Left lung (tissue), 10 donors: ENCODE results near the gene UGT1A7. TPM values are rescaled to one million over a fixed set of nuclear protein-coding genes. Genes with fewer than 3 reads are reported as not detected.

Source experiments
- ATAC-seq: fragments of 200-7000 bp; cut with Tn5 transposase; one replicate; pipeline ENCODE4 v1.9.1; 2020; ENCODE audit warnings: moderate library complexity
- DNase-seq, 4 donors: peaks; one replicate each; pipeline ENCODE4 v3.0.0-alpha.2; 2013 to 2020
- H3K27ac ChIP-seq, 2 donors: fragments of 200-600 bp; sonication (generic) in 1 of 2; one replicate each; pipeline versions ENCODE4 v1.5.0 to v1.8.0; 2020 to 2021
- H3K27me3 ChIP-seq, 2 donors: fragments of 200-600 bp; sonication (generic) in 1 of 2; one replicate each; pipeline versions ENCODE4 v1.5.0 to v1.8.0; 2020 to 2021
- H3K36me3 ChIP-seq, 2 donors: fragments of 200-600 bp; sonication (generic) in 1 of 2; one replicate each; pipeline versions ENCODE4 v1.5.0 to v1.8.0; 2020 to 2021
- H3K4me1 ChIP-seq, 2 donors: fragments of 200-600 bp; one replicate each; pipeline ENCODE4 v1.8.0; 2021
- H3K4me3 ChIP-seq, 2 donors: fragments of 200-600 bp; sonication (generic) in 1 of 2; one replicate each; pipeline versions ENCODE4 v1.5.0 to v1.8.0; 2020 to 2021; ENCODE audit warnings: mild to moderate bottlenecking in 1 of 2
- H3K9me3 ChIP-seq, 2 donors: fragments of 200-600 bp; sonication (generic) in 1 of 2; one replicate each; pipeline versions ENCODE4 v1.5.0 to v1.8.0; 2020 to 2021
- CTCF ChIP-seq, 2 donors: fragments of 200-600 bp; sonication (generic) in 1 of 2; IDR thresholded peaks; one replicate each; pipeline versions ENCODE4 v1.5.0 to v1.8.0; 2021; ENCODE audit warnings: antibody characterized with exemption in 2 of 2
- intact Hi-C, 2 donors: fragments of 100-400 bp; cut with DNase I; formaldehyde crosslinking; loops; one replicate each; pipeline versions ENCODE4 v1.11.2 to v1.14.2; 2022
- polyA plus RNA-seq, 6 donors: library from polyadenylated mRNA; unstranded; fragments of 120-200 nt; gene quantifications; one replicate each; pipeline ENCODE4 v1.2.1, GENCODE V29; 2013; ENCODE audit not compliant: insufficient read length in 6 of 6
- total RNA-seq, 2 donors: library from RNA; stranded (reverse); fragmentation: NEBNext Ultra II Directional; extraction: Animal tissue kit (Norgen Biotek cat#: 25700); gene quantifications; one replicate each; pipeline ENCODE4 v1.2.1, GENCODE V29; 2021
- donor health status: DM: no; HTN: yes; CAD: no.
- donor health status: DM: no; HTN: no; CAD: no.

Gene UGT1A7
- total and polyA plus RNA-seq, 8 donors: not detected

GRCh38 chr2:233799716-233800115 lies 118.0 kb downstream of the UGT1A7 start:
- Histone ChIP-seq H3K4me3 (no peak overlapping the region), H3K9me3 (no peaks in the 10 kb centered on the region), H3K27me3 (no peaks in the 10 kb centered on the region), H3K4me1 (no peaks in the 10 kb centered on the region), H3K36me3 (no peaks in the 10 kb centered on the region), H3K27ac (no peak overlapping the region)
- no peak for TF ChIP-seq CTCF (IDR thresholded peaks at IDR 0.05)
- ATAC-seq (no peak), DNase-seq (no peak)
- intact Hi-C loops: no loop called here

GRCh38 chr2:233800208-233800607 lies 118.5 kb downstream of the UGT1A7 start:
- ATAC-seq (no peak), DNase-seq (peak in 1 of 4 donors; percentile 29)
- no peaks in the 10 kb centered on the region for H3K36me3 ChIP-seq
- no peak overlapping the region for H3K4me3 ChIP-seq
- intact Hi-C loops: no loop called here
- no peaks in the 10 kb centered on the region for H3K9me3 ChIP-seq
- TF ChIP-seq CTCF (IDR thresholded peaks at IDR 0.05): no peak
- H3K4me1 ChIP-seq: no peaks in the 10 kb centered on the region
- no peak overlapping the region for H3K27ac ChIP-seq
- no peaks in the 10 kb centered on the region for H3K27me3 ChIP-seq

GRCh38 chr2:233801357-233802131 lies 119.8 kb downstream of the UGT1A7 start:
- Histone ChIP-seq H3K36me3 (no peaks in the 10 kb centered on the region), H3K27ac (no peak overlapping the region), H3K4me3 (no peak overlapping the region)

GRCh38 chr2:233802132-233802815 lies 120.6 kb downstream of the UGT1A7 start:
- Histone ChIP-seq H3K36me3 (no peaks in the 10 kb centered on the region), H3K27me3 (no peaks in the 10 kb centered on the region), H3K4me3 (no peak overlapping the region), H3K9me3 (no peaks in the 10 kb centered on the region), H3K4me1 (no peaks in the 10 kb centered on the region), H3K27ac (no peak overlapping the region)
- DNase-seq (no peak), ATAC-seq (no peak)
- no peak for TF ChIP-seq CTCF (IDR thresholded peaks at IDR 0.05)
- intact Hi-C loops: no loop called here

More at GRCh38 chr2:233801357-233802131, 119.8 kb downstream of the UGT1A7 start:
- Histone ChIP-seq H3K9me3 (no peaks in the 10 kb centered on the region), H3K4me1 (no peaks in the 10 kb centered on the region), H3K27me3 (no peaks in the 10 kb centered on the region)
- no peak for TF ChIP-seq CTCF (IDR thresholded peaks at IDR 0.05)
- no peak for DNase-seq
- intact Hi-C loops: no loop called here
- no peak for ATAC-seq

GRCh38 chr2:233803292-233803911 lies 121.7 kb downstream of the UGT1A7 start:
- Histone ChIP-seq H3K36me3 (no peaks in the 10 kb centered on the region), H3K4me1 (no peaks in the 10 kb centered on the region), H3K27ac (no peak overlapping the region), H3K9me3 (no peaks in the 10 kb centered on the region), H3K4me3 (no peak overlapping the region), H3K27me3 (peaks cover 0 to 9% of the 10 kb centered on the region in 2 donors)
- DNase-seq (no peak), ATAC-seq (no peak)
- no peak for TF ChIP-seq CTCF (IDR thresholded peaks at IDR 0.05)
- intact Hi-C loops: no loop called here
